A673 (cell line): ENCODE data around the gene ADIPOQ. TPM values are rescaled to one million over a fixed set of nuclear protein-coding genes. Genes with fewer than 3 reads are reported as not detected.
"Not testable (repeated sequence)": the region's sequence is repeated elsewhere in the genome, so short reads cannot be mapped to it uniquely, and the experiment has no call there.

Experiments
- BruUV-seq: library from RNA; stranded (reverse); fragments of 400-500 nt; replicated peaks from 2 replicates; lab custom pipeline; 2021; lab: Mats Ljungman, UMichigan
- CTCF ChIA-PET: fragments of 300-600 bp; sonication (Branson Sonifier 250); formaldehyde crosslinking; loops from one replicate; lab custom pipeline; 2022; ENCODE audit warnings: antibody characterized with exemption; lab: Charles Lee
- POLR2A ChIA-PET: fragments of 300-600 bp; sonication (Branson Sonifier 250); formaldehyde crosslinking; loops from one replicate; lab custom pipeline; 2022; ENCODE audit warnings: antibody characterized with exemption; ENCODE audit not compliant: low non-redundant PET; lab: Charles Lee
- DNase-seq: peaks from one replicate; pipeline ENCODE4 v3.0.0-alpha.2; 2015; ENCODE audit warnings: low spot score
- H3K27ac ChIP-seq: fragments of 200-600 bp; sonication (generic); 2 replicates; pipeline ENCODE4 v1.5.1; 2016; ENCODE audit warnings: mixed run types, low read depth, mild to moderate bottlenecking, mixed read lengths, antibody characterized with exemption, low read length; ENCODE audit not compliant: poor library complexity, severe bottlenecking
- H3K27me3 ChIP-seq: fragments of 200-600 bp; sonication (generic); replicated peaks from 2 replicates; pipeline ENCODE4 v1.6.1; 2017; ENCODE audit warnings: mixed run types, low read depth, mild to moderate bottlenecking, mixed read lengths, antibody characterized with exemption, low read length; ENCODE audit not compliant: insufficient read depth, poor library complexity
- H3K36me3 ChIP-seq: fragments of 200-600 bp; sonication (generic); 2 replicates; pipeline ENCODE4 v1.6.1; 2016; ENCODE audit warnings: mixed run types, mild to moderate bottlenecking, mixed read lengths, antibody characterized with exemption, low read length; ENCODE audit not compliant: insufficient read depth, poor library complexity, severe bottlenecking
- H3K4me1 ChIP-seq: fragments of 200-600 bp; sonication (generic); 2 replicates; pipeline ENCODE4 v1.6.1; 2017; ENCODE audit warnings: mixed run types, mild to moderate bottlenecking, mixed read lengths, antibody characterized with exemption, low read length; ENCODE audit not compliant: insufficient read depth, poor library complexity, severe bottlenecking
- H3K4me3 ChIP-seq: fragments of 200-600 bp; sonication (generic); 2 replicates; pipeline ENCODE4 v1.5.1; 2016; ENCODE audit warnings: low read depth, mixed run types, mild to moderate bottlenecking, mixed read lengths, low read length; ENCODE audit not compliant: poor library complexity, severe bottlenecking
- H3K9me3 ChIP-seq: fragments of 200-600 bp; sonication (generic); 2 replicates; pipeline ENCODE4 v1.6.1; 2016; ENCODE audit warnings: mixed run types, low read depth, mild to moderate bottlenecking, mixed read lengths, antibody characterized with exemption, low read length; ENCODE audit not compliant: poor library complexity, severe bottlenecking
- EZH2 ChIP-seq: fragments of 200-600 bp; sonication (generic); IDR thresholded peaks from 2 replicates; pipeline ENCODE4 v1.6.1; 2017; ENCODE audit warnings: borderline replicate concordance, low read depth, mild to moderate bottlenecking, mixed read lengths, antibody characterized with exemption, low read length; ENCODE audit not compliant: poor library complexity, severe bottlenecking
- intact Hi-C: fragments of 100-400 bp; cut with micrococcal nuclease; formaldehyde crosslinking; loops from one replicate; pipeline ENCODE4 v1.10.0; 2022; ENCODE audit not compliant: unreplicated experiment
- total RNA-seq: library from RNA; stranded (reverse); gene quantifications from 2 replicates; pipeline ENCODE4 v1.2.3, GENCODE V29; 2021
- TF ChIP-seq, protein P1 (sequence below): fragments of 300-800, 200-600 bp; sonication (generic); conservative IDR thresholded peaks from 2 replicates; pipeline ENCODE4 v1.5.1; 2017; ENCODE audit warnings: low read depth, mild to moderate bottlenecking, antibody characterized with exemption, low read length, moderate library complexity, mixed read lengths

ADIPOQ gene
- total RNA-seq, 1 experiment from 2014 or later, result not detected

DNA sequence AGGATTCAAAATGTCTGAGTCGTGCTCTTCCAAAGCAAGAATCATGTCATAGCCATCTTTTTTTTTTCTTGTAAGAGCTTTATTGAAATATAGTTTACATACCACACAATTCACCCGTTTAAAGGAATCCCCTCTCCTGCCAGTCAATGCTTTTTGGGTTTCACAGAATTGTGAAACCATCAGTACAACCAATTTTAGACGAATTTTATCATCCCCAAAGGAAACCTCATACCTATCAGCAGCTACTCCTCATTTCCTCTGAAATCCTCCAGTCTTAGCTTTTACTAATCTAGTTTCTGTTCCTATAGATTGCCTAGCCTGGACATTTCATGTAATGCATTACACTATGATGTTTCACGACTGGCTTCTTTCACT is 39.6 kb downstream of the ADIPOQ start:
- Histone ChIP-seq H3K9me3 (peaks cover under 1% of the 10 kb centered on the region), H3K4me1 (peaks cover 21% of the 10 kb centered on the region), H3K36me3 (no peaks in the 10 kb centered on the region), H3K4me3 (no peak overlapping the region), H3K27ac (peak overlapping the region; percentile 48), H3K27me3 (no peaks in the 10 kb centered on the region)
- no TSS peak for BruUV-seq
- POLR2A ChIA-PET, result interaction anchor here (0.7 kb wide), 1 partner anchor 13 kb away, joined by 3 read pairs; no protein-coding TSS in a partner anchor
- peak; percentile 56 for DNase-seq
- CTCF ChIA-PET, result interaction anchor here (0.6 to 0.7 kb wide), 2 partner anchors 33 to 938 kb away, joined by 3 read pairs; no protein-coding TSS in a partner anchor
- no peak for TF ChIP-seq EZH2
- TF ChIP-seq, protein P1, sequence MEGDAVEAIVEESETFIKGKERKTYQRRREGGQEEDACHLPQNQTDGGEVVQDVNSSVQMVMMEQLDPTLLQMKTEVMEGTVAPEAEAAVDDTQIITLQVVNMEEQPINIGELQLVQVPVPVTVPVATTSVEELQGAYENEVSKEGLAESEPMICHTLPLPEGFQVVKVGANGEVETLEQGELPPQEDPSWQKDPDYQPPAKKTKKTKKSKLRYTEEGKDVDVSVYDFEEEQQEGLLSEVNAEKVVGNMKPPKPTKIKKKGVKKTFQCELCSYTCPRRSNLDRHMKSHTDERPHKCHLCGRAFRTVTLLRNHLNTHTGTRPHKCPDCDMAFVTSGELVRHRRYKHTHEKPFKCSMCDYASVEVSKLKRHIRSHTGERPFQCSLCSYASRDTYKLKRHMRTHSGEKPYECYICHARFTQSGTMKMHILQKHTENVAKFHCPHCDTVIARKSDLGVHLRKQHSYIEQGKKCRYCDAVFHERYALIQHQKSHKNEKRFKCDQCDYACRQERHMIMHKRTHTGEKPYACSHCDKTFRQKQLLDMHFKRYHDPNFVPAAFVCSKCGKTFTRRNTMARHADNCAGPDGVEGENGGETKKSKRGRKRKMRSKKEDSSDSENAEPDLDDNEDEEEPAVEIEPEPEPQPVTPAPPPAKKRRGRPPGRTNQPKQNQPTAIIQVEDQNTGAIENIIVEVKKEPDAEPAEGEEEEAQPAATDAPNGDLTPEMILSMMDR, result no peak
- intact Hi-C loops, result no loop called here

- ChIA-PET CTCF (no interaction called here), POLR2A (no interaction called here)
- no peaks in the 10 kb centered on the region for H3K27me3 ChIP-seq
- TSS peak; percentile 67 for BruUV-seq
- peak; percentile 92 for DNase-seq
- no peak overlapping the region for H3K4me3 ChIP-seq
- intact Hi-C loops, result no loop called here
- no peaks in the 10 kb centered on the region for H3K36me3 ChIP-seq
- H3K4me1 ChIP-seq, result peaks cover 21% of the 10 kb centered on the region
- no peaks in the 10 kb centered on the region for H3K9me3 ChIP-seq
- H3K27ac ChIP-seq, result no peak overlapping the region
- TF ChIP-seq, protein P1, result no peak
- TF ChIP-seq EZH2, result no peak
Measured at GRCh38 chr3:186882881-186883685, 40.6 kb downstream of the ADIPOQ start.

DNA sequence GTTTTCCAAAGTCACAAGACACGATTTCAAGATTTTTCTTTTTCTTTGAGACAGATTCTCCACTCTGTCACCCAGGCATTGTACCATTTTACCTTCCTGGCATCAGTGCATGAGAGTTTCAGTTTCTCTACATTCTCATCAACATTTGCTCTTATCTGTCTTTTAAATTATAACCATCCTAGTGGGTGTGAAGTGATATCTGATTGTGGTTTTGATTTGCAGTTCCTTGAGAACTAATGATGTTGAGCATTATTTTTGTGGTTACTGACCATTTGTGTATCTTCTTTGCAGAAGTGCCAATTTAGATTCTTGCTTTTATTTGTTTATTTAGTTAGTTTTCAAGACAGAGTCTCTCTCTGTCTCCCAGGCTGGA is 41.2 kb downstream of the ADIPOQ start:
- Histone ChIP-seq H3K36me3 (no peaks in the 10 kb centered on the region), H3K4me3 (no peak overlapping the region), H3K27me3 (no peaks in the 10 kb centered on the region), H3K9me3 (no peaks in the 10 kb centered on the region), H3K4me1 (peaks cover 24% of the 10 kb centered on the region), H3K27ac (no peak overlapping the region)
- ChIA-PET POLR2A (no interaction called here), CTCF (no interaction called here)
- DNase-seq, result no peak
- TF ChIP-seq, protein P1, result no peak
- TF ChIP-seq EZH2, result no peak
- BruUV-seq, result no TSS peak
- intact Hi-C loops, result no loop called here

GRCh38 chr3:186884868-186885267 is 42.4 kb downstream of the ADIPOQ start:
- intact Hi-C loops, H3K27me3 ChIP-seq, H3K9me3 ChIP-seq, BruUV-seq, DNase-seq, CTCF ChIA-PET, POLR2A ChIA-PET, H3K4me3 ChIP-seq, H3K27ac ChIP-seq, H3K36me3 ChIP-seq: not testable (repeated sequence)
- peaks cover 25% of the 10 kb centered on the region for H3K4me1 ChIP-seq
